ENCODE measurements around the gene CCDC12.
"Not testable (repeated sequence)": the region's sequence is repeated elsewhere in the genome, so short reads cannot be mapped to it uniquely, and the experiment has no call there.

CCDC12 gene

GRCh38 chr3:46922426-46922825, 54.1 kb downstream of the CCDC12 start:
- DNase-seq (ENCODE audit: low read depth) = no peak

- no peak for DNase-seq (ENCODE audit: low read depth)
Observed at GRCh38 chr3:46921871-46922271, 54.7 kb downstream of the CCDC12 start.

DNA sequence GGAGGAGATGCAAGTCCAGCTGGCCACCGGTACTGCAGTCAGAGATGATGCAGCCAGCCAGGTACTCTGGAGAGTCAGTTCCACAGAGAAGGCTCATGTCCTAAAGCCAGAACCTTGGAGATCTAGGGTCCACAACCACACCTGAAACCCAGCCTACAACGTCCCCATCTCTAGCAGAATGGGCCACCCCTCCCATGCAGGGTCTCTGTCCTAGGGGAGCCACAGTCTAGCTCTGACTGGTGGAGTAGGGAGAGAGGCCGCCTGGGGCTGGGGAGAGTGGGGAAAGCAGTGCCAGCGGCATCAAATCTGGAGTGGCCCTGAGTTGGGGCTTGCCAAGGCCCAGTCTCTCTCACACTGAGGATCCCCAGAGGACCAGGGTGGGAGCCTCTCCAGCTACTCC, 55.5 kb downstream of the CCDC12 start:
- DNase-seq (ENCODE audit: low read depth) = no peak

- DNase-seq (ENCODE audit: low read depth) = no peak
Observed at GRCh38 chr3:46918634-46919033, 57.9 kb downstream of the CCDC12 start.

DNA sequence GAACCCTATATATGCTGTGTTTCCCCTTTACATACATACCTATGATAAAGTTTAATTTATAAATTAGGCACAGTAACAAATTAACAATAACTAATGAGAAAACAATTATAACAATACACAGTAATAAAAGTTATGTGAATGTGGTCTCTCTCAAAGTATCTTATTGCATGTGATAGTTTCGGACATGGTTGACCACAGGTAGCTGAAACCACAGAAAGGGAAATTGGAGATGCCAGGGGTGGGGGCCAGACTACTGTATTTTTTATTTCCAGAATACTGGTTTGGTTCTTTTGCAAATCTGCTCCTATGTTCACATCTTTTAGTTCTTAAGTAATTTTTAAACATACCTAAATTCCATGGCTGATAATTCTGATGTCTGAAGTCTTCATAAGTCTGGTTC, 58.3 kb downstream of the CCDC12 start:
- no peak for DNase-seq (ENCODE audit: low read depth)

- DNase-seq (ENCODE audit: low read depth) = no peak
Observed at GRCh38 chr3:46917257-46917656, 59.3 kb downstream of the CCDC12 start.

DNA sequence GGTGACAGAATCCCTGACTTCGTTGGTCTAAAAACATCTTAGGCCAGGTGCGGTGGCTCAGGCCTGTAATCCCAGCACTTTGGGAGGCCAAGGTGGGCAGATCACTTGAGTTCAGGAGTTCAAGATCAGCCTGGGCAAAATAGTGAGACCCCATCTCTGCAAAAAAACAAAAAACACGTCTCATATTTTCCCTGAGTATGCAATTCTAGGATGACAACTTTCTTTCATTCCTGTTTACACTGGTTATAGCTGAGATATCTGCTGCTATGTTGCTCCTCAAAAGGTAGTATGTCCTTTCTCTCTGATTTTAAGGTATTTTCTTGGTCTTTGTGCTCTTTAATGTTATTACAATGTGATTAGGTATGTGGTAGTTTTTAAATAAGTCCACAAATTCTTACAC, 59.7 kb downstream of the CCDC12 start:
- DNase-seq (ENCODE audit: low read depth) = no peak

GRCh38 chr3:46916278-46916677, 60.3 kb downstream of the CCDC12 start:
- no peak for DNase-seq (ENCODE audit: low read depth)

- no peak for DNase-seq (ENCODE audit: low read depth)
Observed at GRCh38 chr3:46915297-46915822, 61.2 kb downstream of the CCDC12 start.

DNA sequence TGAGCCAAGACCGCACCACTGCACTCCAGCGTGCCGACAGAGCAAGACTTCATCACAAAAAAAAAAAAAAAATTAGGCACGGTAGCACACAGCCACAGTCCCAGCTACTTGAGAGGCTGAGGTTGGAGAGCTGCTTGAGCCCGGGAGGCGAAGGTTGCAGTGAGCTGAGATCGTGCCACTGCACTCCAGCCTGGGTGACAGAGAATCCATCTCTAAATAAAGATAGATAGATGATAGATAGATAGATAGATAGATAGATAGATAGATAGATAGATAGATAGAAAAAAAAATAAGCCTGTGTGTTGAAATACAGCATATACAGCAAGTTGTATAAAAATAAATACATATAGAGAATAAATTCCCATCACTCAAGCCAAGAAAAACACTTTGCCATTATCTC, 61.7 kb downstream of the CCDC12 start:
- DNase-seq (ENCODE audit: low read depth) = no peak

DNA sequence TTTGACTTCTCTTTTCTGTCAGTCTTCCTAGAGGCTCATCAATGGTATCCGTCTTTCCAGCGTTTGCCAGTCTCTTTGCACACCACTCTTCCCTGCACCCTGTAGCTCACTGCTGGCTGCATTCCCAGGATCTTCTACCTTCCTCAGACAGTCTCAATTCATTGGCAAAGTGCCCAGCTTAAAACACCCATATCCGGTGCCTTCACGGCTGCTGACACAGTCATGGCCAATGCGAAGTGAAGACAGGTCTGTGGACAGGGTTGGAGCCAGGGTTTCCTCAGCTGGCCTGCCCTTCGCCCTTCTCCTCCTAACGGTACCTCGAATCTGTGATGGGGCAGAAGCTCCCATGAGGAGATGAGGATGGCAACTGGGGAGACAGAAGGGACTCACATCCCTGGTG, 62.9 kb downstream of the CCDC12 start:
- DNase-seq (ENCODE audit: low read depth) = no peak

DNA sequence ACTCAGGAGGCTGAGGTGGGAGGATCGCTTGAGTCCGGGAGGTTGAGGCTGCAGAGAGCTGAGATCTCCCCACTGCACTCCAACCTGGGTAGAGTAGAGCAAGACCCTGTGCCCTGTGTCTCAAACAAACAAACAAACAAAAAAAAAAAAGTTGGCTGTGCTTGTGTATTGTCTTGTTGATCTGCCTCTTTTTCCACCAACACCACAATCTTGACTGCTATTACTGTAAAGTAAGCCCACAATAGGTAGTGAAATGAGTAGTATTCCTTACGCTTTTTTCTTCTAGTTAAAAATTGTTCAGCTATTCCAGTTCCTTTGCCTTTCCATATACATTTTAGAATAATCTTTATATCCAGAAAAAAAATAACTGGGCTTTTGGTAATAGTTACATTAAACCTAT, 63.6 kb downstream of the CCDC12 start:
- DNase-seq (ENCODE audit: low read depth) = no peak

DNA sequence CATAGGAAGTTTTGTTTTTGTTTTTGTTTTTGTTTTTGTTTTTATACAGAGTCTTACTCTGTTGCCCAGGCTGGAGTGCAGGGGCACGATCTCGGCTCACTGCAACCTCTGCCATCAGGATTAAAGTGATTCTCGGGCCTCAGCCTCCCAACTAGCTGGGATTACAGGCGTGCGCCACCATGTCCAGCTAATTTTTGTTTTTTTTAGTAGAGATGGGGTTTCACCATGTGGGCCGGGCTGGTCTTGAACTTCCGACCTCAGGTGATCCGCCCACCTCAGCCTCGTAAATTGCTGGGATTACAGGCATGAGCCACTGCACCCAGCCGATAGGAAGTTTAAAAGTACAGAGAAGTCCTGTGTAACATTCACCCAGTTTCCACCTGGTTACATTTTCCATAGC, 65.6 kb downstream of the CCDC12 start:
- DNase-seq (ENCODE audit: low read depth) = not testable (repeated sequence)

DNA sequence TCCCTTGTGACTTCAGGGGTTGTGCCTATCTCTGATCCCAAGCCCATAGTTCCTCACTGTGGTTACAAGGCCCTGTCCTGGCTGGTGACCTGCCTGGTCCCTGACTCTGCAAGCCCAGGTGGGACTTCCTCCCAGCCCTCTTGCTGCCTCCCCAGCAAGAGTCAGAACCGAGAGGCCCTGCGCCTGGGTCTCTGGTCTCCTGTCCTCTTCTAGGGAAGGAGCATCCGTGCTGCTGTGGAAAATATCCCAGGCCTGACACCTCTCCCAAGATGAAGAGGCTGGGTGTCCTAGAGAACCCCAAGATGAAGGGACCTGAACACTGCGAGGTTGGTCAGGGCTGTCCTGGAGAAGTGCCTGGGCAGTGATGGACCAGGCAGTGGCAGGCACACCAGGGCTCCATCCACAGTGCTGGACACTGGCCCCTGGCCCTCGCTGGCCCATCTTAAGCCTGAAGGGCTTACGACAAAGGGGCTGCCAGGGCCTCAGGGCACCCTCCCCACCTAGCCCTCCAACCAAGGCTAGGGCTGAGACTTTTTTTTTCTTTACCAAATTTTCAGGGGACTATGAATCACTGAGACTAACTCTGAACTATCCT, 66.3 kb downstream of the CCDC12 start:
- no peak for DNase-seq (ENCODE audit: low read depth)

GRCh38 chr3:46909535-46910161, 66.9 kb downstream of the CCDC12 start:
- peak; percentile 63 for DNase-seq (ENCODE audit: low read depth)

GRCh38 chr3:46908986-46909534, 67.5 kb downstream of the CCDC12 start:
- no peak for DNase-seq (ENCODE audit: low read depth)

DNA sequence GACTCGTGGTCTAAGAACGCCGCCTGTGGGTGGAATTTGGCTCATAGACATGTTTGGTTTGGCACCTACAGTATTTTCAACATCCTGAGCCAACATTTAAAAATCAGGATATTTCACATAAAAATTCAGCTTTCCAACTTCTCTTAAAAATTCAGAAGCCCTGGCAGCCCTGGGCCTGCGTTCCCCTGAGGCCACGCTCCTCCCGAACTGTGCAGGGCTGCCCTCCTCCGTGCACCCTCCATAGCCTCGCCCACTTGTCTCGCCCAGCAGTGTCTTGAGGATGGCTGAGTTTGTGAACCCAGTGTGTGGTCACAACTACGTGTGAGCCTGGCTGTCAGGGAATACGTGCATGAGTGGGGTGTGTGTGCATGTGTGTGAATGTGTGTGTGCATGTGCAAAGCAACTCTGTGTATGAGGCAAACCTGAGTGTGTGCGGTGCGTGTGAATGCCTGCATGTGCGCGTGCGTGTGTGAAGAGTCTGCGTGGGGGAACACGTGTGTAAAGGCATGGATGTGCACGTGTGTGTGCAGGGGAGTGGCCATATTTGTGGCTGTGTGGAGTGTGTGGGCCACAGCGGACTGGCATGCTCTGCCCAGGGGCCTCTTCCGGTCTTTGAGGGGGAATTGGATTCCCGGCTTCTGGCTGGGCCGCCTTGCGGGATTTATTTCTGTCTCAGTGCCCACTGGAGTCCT, 68.1 kb downstream of the CCDC12 start:
- DNase-seq (ENCODE audit: low read depth) = no peak

GRCh38 chr3:46907960-46908293, 68.6 kb downstream of the CCDC12 start:
- DNase-seq (ENCODE audit: low read depth) = no peak

DNA sequence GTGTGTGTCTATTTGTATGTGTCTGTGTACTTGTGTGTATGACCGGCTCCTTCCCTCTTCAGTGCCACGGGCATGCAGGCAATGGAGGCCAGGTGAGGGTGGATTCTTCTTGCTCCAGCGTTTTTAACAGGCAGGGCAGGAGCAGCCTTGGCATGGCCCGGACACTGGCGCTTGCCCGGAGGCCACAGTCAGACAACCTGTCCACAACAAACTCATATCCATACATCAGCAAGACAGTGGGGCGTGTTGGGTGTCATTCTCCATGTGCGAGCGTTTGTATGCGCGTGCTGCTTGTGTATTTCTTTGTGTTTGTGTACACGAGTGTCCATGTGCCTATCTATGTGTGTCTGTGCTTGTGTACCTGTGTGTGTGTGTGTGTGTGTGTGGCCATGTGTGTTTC, 69.3 kb downstream of the CCDC12 start:
- DNase-seq (ENCODE audit: low read depth) = no peak

DNA sequence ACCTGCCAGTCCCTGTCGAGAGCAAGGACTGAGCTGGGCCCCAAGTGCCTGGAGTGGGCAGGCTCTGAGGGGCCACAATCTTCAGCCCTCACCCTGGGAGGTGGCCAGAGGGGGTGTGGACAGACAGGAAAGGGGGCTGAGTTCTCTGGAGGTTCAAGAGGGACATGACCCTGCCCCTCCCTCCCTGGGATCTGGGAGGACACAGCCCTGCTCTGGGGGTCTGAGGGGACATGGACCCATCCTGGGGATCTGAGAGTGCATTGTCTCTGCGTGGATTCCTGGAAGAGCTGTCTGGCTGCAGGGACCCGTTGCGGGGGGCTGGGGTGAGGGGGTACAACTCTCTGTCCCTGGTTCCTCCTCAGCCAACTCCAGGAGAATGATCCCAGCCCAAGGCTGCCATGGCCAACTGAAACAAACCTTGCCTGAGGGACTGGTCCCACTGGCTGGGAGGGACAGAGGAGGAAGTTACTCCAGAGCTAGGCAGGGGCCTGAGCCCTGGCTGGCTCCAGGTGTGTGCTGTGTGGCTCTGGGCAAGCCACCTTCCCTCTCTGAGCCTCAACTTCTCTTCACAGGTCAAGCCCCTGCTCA, 70.0 kb downstream of the CCDC12 start:
- DNase-seq (ENCODE audit: low read depth) = no peak

DNA sequence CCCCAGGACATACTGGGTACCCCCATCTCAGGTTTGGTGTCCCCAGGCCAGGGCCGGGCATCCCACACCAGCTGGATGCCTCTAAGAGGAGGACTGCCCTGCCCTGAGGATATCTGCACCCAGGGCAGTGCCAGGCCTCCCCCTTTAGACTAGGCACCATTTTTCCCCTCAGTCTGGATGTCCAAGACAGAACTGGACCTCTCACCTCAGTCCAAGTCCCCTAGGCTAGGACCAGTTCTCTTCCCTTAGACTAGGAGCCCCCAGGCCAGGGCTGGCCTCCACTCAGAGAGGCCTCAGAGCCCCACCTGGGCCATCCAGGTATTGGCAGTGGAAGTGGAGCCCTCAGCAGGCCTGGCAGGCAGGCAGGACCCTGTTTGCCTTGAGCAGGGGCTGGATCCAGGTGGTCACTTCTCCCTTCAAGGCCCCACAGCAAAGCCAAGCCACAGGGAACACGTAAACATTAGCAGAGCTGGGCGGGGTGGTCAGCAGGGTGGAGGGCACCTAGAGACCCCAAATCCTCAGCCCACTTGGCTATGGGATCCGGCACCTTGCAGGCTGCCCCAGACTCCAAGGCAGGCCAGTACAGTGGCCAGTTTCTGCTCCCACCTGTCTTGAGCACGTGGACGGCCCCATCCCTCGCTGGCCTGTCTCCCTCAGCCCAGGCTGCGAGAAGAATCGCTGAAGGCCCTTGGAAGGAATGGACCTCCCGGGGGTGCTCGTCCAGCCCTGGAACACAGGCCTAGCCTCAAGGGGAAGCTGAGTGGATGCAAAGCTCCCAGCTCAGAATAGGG, 70.7 kb downstream of the CCDC12 start:
- no peak for DNase-seq (ENCODE audit: low read depth)

- DNase-seq (ENCODE audit: low read depth) = no peak
Observed at GRCh38 chr3:46905213-46905560, 71.4 kb downstream of the CCDC12 start.

All from T follicular helper cell (primary cell).